Left kidney (tissue), 2 donors: ENCODE measurements around the gene ITM2B. TPM values are rescaled to one million over a fixed set of nuclear protein-coding genes. Genes with fewer than 3 reads are reported as not detected.

Source experiments
- DNase-seq: peaks from one replicate; pipeline ENCODE4 v3.0.0-alpha.2; 2013
- polyA plus RNA-seq: library from polyadenylated mRNA; unstranded; fragments of 120-200 nt; gene quantifications from one replicate; pipeline ENCODE4 v1.2.1, GENCODE V29; 2013; ENCODE audit not compliant: insufficient read length

Gene ITM2B
- polyA plus RNA-seq, 1 donor, result 1,478 TPM

DNA sequence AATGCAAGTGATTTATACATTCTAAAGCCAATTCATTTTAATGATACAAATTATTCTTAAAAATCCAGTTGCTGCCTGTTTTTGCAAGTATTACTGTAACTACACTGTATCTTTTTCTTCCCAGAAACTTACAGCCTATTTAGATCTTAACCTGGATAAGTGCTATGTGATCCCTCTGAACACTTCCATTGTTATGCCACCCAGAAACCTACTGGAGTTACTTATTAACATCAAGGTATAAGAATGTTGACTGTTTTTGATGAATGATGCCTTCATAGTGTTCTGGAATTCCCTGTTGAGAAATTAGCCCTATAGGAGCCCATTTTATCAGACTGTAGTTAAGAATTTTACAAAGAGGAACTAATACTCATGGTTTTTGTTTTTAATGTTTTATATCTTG, 25.0 kb downstream of the ITM2B start:
- DNase-seq, result peak; percentile 19

DNA sequence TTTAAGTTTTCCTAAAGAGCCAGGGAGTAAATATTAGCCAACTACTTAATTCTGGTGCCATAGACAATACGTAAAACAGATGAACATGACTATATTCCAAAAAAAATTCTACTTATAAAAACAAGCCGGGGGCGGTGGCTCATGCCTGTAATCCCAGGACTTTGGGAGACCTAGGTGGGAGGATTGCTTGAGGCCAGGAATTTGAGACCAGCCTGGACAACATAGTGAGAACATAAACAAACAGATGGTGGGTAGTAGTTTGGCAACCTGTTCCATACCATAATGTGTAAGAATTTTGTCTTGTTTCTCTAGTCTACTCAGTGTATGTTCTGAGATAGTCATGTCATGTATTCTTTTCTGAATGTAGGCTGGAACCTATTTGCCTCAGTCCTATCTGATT, 25.4 kb downstream of the ITM2B start:
- DNase-seq, result no peak

DNA sequence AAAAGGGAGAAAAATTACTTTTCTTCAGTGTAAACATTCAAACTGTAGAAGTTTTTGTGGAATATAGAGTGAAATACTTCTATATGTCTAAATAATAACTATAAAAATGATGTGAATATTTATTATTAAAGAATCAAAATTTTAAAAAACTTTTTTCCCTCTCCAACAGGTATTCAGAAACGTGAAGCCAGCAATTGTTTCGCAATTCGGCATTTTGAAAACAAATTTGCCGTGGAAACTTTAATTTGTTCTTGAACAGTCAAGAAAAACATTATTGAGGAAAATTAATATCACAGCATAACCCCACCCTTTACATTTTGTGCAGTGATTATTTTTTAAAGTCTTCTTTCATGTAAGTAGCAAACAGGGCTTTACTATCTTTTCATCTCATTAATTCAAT, 28.0 kb downstream of the ITM2B start:
- DNase-seq, result no peak

DNA sequence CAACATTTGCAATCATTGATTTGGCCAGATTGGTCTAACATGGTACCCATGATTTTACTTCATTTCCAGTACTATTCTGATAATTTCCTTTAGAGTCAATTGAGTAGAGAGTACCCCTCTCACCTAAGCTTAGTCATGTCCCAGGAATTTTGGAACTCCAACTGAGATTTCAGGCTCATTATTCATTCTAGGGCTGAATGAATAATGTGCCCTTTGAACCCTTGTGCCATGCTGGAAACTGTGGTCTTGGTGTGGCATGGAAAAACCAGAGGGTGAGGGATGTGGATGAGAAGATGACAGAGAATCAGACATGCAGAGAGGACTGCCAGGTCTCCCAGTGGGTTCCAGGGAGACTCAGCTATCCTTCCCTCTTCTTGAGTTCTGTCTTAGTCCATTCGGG, 30.2 kb downstream of the ITM2B start:
- DNase-seq, result no peak

- DNase-seq, result no peak
Observed at GRCh38 chr13:48264058-48264457, 31.1 kb downstream of the ITM2B start.

DNA sequence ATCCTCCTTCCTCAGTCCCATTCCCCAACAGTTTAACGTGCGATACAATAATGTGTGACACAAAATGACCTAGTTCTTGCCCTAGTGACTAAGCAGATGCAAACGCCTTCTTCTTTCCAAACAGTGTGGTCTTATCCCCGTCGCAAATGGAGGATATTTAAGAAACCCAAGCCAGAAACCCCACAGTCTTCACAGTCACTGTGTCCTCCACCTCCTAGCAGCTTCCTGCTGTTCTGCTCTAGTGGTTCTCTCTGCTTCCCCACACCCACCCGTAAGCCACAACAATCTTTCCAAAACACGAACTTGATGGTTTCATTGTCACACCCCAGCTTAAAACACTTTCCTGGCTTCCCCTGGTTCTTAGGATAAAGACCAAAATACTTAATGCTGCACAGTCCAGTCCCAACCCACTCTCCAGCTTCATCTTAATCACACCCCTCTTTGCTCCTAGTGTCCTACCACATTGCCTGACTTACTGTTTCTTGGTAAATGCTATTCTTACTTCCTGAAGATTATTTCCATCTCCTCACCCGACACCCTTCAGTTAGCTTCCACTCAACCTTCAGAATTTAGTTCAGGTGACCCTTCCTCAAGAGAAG, 32.3 kb downstream of the ITM2B start:
- no peak for DNase-seq

GRCh38 chr13:48266150-48266549, 33.1 kb downstream of the ITM2B start:
- DNase-seq, result no peak

- no peak for DNase-seq
Observed at GRCh38 chr13:48266701-48267639, 34.0 kb downstream of the ITM2B start.

DNA sequence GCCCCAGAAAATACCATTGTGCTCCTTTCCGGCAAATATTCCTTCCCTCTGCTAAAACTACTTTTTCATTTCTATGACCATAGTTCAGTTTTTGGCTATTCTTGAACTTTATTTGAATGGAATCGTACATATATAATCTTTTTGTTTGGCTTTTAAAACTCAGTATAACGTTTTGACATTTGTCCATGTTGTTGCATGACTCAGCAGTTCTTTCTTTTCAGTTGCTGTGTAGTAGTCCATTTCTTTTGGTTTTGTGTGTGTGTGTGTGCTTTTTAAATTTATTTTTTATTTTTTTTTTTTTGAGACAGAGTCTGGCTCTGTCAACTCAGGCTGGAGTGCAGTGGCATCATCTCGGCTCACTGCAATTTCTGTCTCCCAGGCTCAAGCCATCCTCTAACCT, 35.0 kb downstream of the ITM2B start:
- no peak for DNase-seq

- DNase-seq, result no peak
Observed at GRCh38 chr13:48273346-48273745, 40.3 kb downstream of the ITM2B start.

- no peak for DNase-seq
Observed at GRCh38 chr13:48275507-48275906, 42.5 kb downstream of the ITM2B start.

GRCh38 chr13:48278806-48279205, 45.8 kb downstream of the ITM2B start:
- no peak for DNase-seq

DNA sequence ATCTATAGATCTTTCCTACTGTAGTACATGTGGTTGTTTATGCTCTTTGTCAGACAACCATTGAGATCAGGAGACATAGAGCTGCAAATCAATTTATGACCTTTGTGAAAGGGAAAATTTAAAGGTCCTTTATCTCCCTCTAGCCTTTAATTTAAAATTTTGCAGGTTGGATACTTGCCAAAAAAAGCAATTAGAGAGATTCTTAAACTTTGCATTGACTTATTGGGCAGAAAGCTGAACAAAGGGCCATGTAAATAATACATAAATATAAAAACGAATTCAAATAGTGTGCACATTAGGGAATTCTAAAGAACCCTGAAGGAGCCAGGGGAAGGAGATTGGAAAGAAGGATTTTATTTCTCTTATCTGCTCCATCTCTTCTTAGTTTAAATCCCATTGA, 48.5 kb downstream of the ITM2B start:
- DNase-seq, result no peak

DNA sequence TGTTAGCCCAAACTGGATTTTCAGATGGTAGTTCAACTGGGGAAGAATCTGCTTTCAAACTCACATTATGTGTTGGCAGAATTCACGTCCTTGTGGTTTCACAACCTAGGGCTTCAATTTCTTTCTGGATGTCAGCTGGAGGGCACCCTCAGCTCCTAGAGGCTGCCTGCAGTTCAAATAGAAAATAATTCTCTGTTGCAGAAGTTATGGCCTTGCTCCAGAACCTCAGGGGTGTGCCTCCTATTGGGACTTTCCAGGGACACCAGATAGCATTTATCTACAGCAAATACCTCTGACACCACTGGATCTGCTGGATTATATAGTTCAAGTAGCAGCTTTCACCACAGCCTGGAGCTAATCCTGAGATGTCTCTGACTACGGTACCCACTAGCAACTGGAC, 58.7 kb downstream of the ITM2B start:
- no peak for DNase-seq

DNA sequence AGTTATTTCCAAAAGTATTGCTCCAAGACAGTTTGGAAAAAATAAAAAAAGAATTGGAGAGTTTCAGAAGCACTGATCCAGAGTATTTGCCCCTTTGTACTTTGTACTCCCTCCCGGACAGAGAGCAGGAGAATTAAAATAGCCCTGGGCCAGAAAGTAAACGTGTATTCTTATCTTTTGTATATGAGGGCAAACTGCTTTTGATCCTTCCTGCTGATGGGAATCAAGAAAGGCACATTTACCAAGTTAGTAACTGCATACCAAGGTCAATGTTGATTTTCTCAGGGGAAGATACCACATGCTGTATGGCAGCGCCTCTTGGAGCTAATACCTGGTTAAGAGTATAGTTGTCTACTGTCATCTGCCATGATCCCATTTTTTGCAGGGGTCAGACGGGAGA, 59.6 kb downstream of the ITM2B start:
- DNase-seq, result no peak

DNA sequence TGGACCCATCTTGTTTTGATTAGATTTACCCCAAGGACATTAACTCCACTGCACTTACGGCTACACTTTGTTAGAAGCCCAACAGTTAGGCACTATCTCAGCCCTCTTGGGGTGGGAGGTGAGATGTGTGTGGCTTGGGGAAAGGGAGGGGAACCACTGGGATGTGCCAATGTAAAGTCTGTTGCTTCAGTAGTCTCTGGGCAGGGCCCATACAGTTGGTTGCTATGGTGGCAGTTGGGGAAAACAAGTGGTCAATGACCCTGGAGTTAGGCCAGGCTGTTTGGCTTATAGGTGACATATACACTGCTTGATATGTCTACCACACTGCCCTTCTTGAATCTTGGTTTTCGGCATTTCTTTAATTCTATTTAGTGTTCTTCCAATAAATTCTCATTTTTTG, 61.6 kb downstream of the ITM2B start:
- DNase-seq, result no peak

DNA sequence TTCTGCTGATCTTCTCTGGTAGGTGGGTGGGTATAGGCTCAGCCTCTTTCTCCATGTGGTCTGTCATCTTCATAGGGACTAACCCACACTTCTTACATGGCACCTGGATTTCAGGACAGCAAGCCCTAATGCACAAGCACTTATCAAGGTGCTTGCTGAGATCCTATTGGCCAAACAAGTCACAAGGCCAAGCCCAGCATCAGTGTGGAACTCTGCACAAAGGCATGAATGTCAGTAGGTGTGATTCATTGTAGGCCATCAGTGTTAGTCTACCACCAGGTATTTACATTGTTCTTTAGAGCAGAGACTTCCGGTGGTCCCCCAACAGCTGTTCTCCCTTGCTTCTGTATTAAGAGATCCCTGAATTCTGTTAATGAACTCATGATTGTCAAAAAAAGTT, 62.3 kb downstream of the ITM2B start:
- no peak for DNase-seq

DNA sequence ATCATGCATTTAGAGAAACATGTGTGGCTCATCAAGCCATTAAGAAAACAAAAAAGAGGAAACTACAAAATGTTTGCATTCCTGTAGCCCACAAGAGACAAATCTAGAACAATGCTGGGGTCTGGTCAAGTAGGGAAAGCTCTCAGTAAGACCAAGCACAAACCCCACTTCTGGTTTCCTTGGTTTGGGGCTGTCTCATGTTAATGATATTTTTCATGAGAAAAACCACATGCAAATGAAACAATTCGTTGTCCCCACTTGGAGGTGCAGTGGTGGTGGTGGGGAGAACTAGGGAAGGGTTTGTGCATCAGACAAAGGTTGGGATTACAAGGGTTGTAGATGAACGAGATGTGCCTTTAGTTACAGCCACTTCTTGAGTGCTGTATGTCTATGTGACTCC, 63.5 kb downstream of the ITM2B start:
- no peak for DNase-seq

GRCh38 chr13:48297131-48297786, 64.3 kb downstream of the ITM2B start:
- no peak for DNase-seq

DNA sequence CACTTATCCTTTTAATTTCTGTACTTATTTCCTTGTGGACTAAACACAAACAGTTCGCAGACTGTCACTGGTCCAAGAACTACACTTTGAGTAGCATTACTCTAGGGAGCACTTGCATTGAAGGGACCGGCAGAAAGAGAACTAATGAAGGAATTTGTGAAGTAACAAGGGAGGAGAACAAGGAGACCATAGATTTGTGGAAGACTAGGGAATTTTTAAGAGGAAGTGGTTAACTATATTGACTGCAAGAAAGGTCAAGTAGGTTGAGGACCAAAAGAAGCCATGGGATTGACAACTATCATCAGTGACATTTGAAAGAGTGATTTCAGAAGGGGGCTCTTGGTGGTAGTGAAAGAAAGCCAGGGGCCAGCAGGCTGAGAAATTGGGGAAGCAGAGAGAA, 66.6 kb downstream of the ITM2B start:
- no peak for DNase-seq

- DNase-seq, result peak; percentile 67
Observed at GRCh38 chr13:48302871-48303358, 69.9 kb downstream of the ITM2B start.

- peak; percentile 88 for DNase-seq
Observed at GRCh38 chr13:48303359-48304142, 70.5 kb downstream of the ITM2B start, which contains the start of gene RB1. RB1 (plus strand) TSS chr13:48303751; CDS start chr13:48303913, 162 bp downstream.
